Measurements from ENCODE around the gene ABHD8. TPM values are rescaled to one million over a fixed set of nuclear protein-coding genes. Genes with fewer than 3 reads are reported as not detected.

Gene ABHD8
- total RNA-seq, 1 donor from 2014 or later = 4.6 TPM

DNA sequence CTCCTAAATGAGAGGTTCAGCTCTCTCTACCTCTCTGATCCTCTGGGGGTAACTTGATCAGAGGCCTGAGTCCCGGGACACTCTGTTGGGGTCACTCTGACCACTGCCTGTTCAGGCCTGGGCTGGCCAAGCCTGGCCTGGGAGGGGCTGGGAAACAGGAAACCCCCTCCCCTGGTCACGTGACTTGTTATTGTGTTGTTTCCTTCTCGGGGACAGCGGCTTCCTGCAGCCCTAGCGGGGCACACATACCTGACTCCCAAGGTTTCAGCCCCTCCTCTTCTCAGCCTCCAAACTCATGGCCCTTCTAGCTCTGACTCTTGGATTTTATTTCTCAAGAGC is 38.6 kb downstream of the ABHD8 start, which contains the start of gene USHBP1:
Gene USHBP1, minus strand, starts transcription at position 105 of the 339 bp plus-strand sequence. CDS start 446 bp downstream, outside the sequence.
- Mint-ChIP-seq H3K36me3 (no peaks in the 10 kb centered on the region), H3K9me3 (no peaks in the 10 kb centered on the region), H3K27me3 (ENCODE audit: insufficient read depth, low read depth) (peaks cover 6% of the 10 kb centered on the region), H3K4me3 (no peak within 1 kb of the TSS), H3K27ac (peak within 1 kb of the TSS; percentile 85), H3K4me1 (peaks cover 29% of the 10 kb centered on the region)
- no peaks in the 10 kb centered on the region for H3K36me3 ChIP-seq
- H3K79me2 ChIP-seq (ENCODE audit: low read depth) = peaks cover 17% of the 10 kb centered on the region
- H3K4me1 ChIP-seq = peaks cover 5% of the 10 kb centered on the region
- DNase-seq (ENCODE audit: low spot score) = no peak
- no peak within 1 kb of the TSS for H3K4me3 ChIP-seq
- no peaks in the 10 kb centered on the region for H3K9me3 ChIP-seq (ENCODE audit: low read depth)
- no peak within 1 kb of the TSS for H3K9ac ChIP-seq
- H3F3A ChIP-seq (ENCODE audit: low read depth) = peaks cover 23% of the 10 kb centered on the region
- H2AFZ ChIP-seq (replicated peaks) = peak within 1 kb of the TSS; percentile 87
- no peaks in the 10 kb centered on the region for H4K20me1 ChIP-seq (ENCODE audit: low read depth)
- no peaks in the 10 kb centered on the region for H3K27me3 ChIP-seq
- TF ChIP-seq, protein P1, sequence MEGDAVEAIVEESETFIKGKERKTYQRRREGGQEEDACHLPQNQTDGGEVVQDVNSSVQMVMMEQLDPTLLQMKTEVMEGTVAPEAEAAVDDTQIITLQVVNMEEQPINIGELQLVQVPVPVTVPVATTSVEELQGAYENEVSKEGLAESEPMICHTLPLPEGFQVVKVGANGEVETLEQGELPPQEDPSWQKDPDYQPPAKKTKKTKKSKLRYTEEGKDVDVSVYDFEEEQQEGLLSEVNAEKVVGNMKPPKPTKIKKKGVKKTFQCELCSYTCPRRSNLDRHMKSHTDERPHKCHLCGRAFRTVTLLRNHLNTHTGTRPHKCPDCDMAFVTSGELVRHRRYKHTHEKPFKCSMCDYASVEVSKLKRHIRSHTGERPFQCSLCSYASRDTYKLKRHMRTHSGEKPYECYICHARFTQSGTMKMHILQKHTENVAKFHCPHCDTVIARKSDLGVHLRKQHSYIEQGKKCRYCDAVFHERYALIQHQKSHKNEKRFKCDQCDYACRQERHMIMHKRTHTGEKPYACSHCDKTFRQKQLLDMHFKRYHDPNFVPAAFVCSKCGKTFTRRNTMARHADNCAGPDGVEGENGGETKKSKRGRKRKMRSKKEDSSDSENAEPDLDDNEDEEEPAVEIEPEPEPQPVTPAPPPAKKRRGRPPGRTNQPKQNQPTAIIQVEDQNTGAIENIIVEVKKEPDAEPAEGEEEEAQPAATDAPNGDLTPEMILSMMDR (IDR thresholded peaks at IDR 0.05) = no peak
- TF ChIP-seq EZH2phosphoT487 (IDR thresholded peaks at IDR 0.05) = no peak
- no peak for TF ChIP-seq EZH2 (IDR thresholded peaks at IDR 0.05)
- H3K4me2 ChIP-seq = no peak within 1 kb of the TSS
- H3K27ac ChIP-seq = no peak within 1 kb of the TSS

DNA sequence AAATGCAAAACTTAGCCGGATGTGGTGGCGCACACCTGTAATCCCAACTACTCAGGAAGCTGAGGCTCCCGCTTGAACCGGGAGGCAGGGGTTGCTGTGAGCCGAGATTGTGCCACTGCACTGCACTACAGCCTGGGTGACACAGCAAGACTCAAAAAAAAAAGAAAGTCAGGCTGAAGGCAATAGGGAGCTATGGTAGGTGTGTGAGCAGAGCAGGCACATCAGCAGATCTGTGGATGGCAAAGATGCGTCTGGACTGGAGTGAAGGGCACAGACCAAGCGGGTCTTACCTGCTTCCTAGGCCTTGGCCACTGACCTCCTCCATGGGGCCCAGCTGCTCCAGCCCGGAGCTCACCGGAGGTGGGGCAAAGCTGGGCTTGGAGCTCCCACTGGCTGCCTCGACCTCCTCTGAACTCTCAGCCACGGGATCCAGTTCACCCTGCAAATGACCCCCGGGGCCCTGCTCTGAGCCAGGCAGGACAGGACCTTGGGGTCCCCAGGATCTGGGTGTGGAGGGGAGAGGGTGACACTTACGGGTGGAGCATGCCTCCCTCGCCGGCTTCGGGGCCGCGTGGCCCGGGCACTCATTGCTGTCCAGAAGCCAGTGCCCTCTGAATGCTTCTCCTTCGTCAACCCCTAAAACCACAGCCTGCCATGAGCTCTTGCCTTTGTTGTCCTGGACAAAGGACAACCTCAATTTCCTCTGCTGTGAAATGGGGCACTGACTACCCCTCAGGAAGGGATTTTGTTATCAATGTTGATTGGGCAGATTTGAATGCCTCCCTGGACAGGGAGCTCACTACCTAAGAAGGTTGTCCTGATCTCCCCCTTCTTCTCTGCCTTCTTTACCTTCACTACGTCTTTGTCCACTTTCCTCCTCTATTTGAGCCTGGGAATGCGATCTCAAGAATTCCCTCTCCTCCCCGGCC is 39.2 kb downstream of the ABHD8 start:
- H3K9ac ChIP-seq = no peak overlapping the region
- no peaks in the 10 kb centered on the region for H4K20me1 ChIP-seq (ENCODE audit: low read depth)
- Mint-ChIP-seq H3K27ac (peak overlapping the region; percentile 85), H3K4me3 (peak overlapping the region; percentile 6), H3K27me3 (ENCODE audit: insufficient read depth, low read depth) (peaks cover 10% of the 10 kb centered on the region), H3K36me3 (no peaks in the 10 kb centered on the region), H3K9me3 (no peaks in the 10 kb centered on the region), H3K4me1 (peaks cover 29% of the 10 kb centered on the region)
- TF ChIP-seq, protein P1 (IDR thresholded peaks at IDR 0.05) = no peak
- no peak for TF ChIP-seq EZH2phosphoT487 (IDR thresholded peaks at IDR 0.05)
- no peak for TF ChIP-seq EZH2 (IDR thresholded peaks at IDR 0.05)
- H3K4me2 ChIP-seq = no peak overlapping the region
- H3K4me3 ChIP-seq = no peak overlapping the region
- peaks cover 16% of the 10 kb centered on the region for H3K79me2 ChIP-seq (ENCODE audit: low read depth)
- no peaks in the 10 kb centered on the region for H3K36me3 ChIP-seq
- no peak for DNase-seq (ENCODE audit: low spot score)
- peaks cover 23% of the 10 kb centered on the region for H3F3A ChIP-seq (ENCODE audit: low read depth)
- no peak overlapping the region for H3K27ac ChIP-seq
- peak overlapping the region; percentile 87 for H2AFZ ChIP-seq (replicated peaks)
- H3K4me1 ChIP-seq = peaks cover 5% of the 10 kb centered on the region
- H3K27me3 ChIP-seq = no peaks in the 10 kb centered on the region
- H3K9me3 ChIP-seq (ENCODE audit: low read depth) = no peaks in the 10 kb centered on the region

DNA sequence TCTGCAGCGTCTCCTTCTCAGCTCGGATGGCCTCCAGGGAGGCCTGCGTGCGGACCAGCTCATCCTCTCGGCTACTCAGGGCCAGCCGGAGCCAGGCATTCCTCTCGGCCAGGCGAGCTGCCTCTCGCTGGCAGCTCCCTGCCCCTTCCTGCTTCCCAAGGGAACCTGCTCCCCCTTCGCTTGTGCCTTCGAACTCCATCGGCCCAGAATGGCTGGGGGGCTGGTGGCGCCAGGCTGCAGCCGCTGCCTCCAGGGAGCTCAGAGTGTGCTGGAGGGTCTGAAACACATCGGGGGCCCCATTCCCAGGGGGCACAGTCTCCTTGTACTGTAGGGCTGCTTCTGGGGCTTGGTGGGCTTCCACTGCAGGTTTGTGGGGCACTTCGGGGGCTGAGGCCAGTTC is 40.7 kb downstream of the ABHD8 start:
- no peak for TF ChIP-seq EZH2 (IDR thresholded peaks at IDR 0.05)
- TF ChIP-seq, protein P1 (IDR thresholded peaks at IDR 0.05) = no peak
- no peak for TF ChIP-seq EZH2phosphoT487 (IDR thresholded peaks at IDR 0.05)
- Mint-ChIP-seq H3K36me3 (no peaks in the 10 kb centered on the region), H3K4me1 (peaks cover 23% of the 10 kb centered on the region), H3K27ac (peak overlapping the region; percentile 82), H3K27me3 (ENCODE audit: insufficient read depth, low read depth) (peaks cover 10% of the 10 kb centered on the region), H3K4me3 (peak overlapping the region; percentile 33), H3K9me3 (no peaks in the 10 kb centered on the region)
- no peaks in the 10 kb centered on the region for H3K36me3 ChIP-seq
- peaks cover 20% of the 10 kb centered on the region for H3F3A ChIP-seq (ENCODE audit: low read depth)
- H3K9me3 ChIP-seq (ENCODE audit: low read depth) = no peaks in the 10 kb centered on the region
- H3K27me3 ChIP-seq = no peaks in the 10 kb centered on the region
- H3K9ac ChIP-seq = no peak overlapping the region
- no peak for DNase-seq (ENCODE audit: low spot score)
- no peak overlapping the region for H3K27ac ChIP-seq
- no peaks in the 10 kb centered on the region for H4K20me1 ChIP-seq (ENCODE audit: low read depth)
- H2AFZ ChIP-seq (replicated peaks) = no peak overlapping the region
- H3K4me1 ChIP-seq = no peaks in the 10 kb centered on the region
- H3K79me2 ChIP-seq (ENCODE audit: low read depth) = peaks cover 2% of the 10 kb centered on the region
- H3K4me2 ChIP-seq = no peak overlapping the region
- no peak overlapping the region for H3K4me3 ChIP-seq
